ENCODE measurements around the gene KLHDC3. TPM values are rescaled to one million over a fixed set of nuclear protein-coding genes. Genes with fewer than 3 reads are reported as not detected.
A peak's percentile ranks its signal among the peaks of the same experiment; 100 is the strongest.
"Not testable (repeated sequence)": the region's sequence is repeated elsewhere in the genome, so short reads cannot be mapped to it uniquely, and the experiment has no call there.

KLHDC3 gene
- total RNA-seq, 1 donor: 30.2 TPM

GRCh38 chr6:42981836-42982235 lies 32.2 kb upstream of the KLHDC3 start:
- Histone ChIP-seq H3K4me1 (ENCODE audit: insufficient read depth, low read length) (peaks cover 54% of the 10 kb centered on the region), H3K9me3 (ENCODE audit: low read depth, low read length) (no peaks in the 10 kb centered on the region), H3K27me3 (ENCODE audit: insufficient read depth, low read length) (no peaks in the 10 kb centered on the region), H3K4me3 (ENCODE audit: low read length) (no peak overlapping the region)

GRCh38 chr6:42984001-42984923 lies 29.8 kb upstream of the KLHDC3 start, which contains the start of gene PPP2R5D:
Gene PPP2R5D (plus strand): TSS chr6:42984570. CDS start chr6:42984678, 108 bp downstream.
- peak within 1 kb of the TSS; percentile 67 for H3K4me3 ChIP-seq (ENCODE audit: low read length)
- H3K27me3 ChIP-seq (ENCODE audit: insufficient read depth, low read length): no peaks in the 10 kb centered on the region
- H3K9me3 ChIP-seq (ENCODE audit: low read depth, low read length): no peaks in the 10 kb centered on the region
- H3K4me1 ChIP-seq (ENCODE audit: insufficient read depth, low read length): peaks cover 41% of the 10 kb centered on the region

- Histone ChIP-seq H3K27me3 (ENCODE audit: insufficient read depth, low read length) (no peaks in the 10 kb centered on the region), H3K4me1 (ENCODE audit: insufficient read depth, low read length) (peaks cover 34% of the 10 kb centered on the region), H3K9me3 (ENCODE audit: low read depth, low read length) (no peaks in the 10 kb centered on the region), H3K4me3 (ENCODE audit: low read length) (peak overlapping the region; percentile 67)
Observed at GRCh38 chr6:42984924-42985475, 29.0 kb upstream of the KLHDC3 start.

GRCh38 chr6:42987533-42988451 lies 26.3 kb upstream of the KLHDC3 start:
- Histone ChIP-seq H3K27me3 (ENCODE audit: insufficient read depth, low read length) (no peaks in the 10 kb centered on the region), H3K4me1 (ENCODE audit: insufficient read depth, low read length) (peaks cover 30% of the 10 kb centered on the region), H3K4me3 (ENCODE audit: low read length) (no peak overlapping the region), H3K9me3 (ENCODE audit: low read depth, low read length) (no peaks in the 10 kb centered on the region)

GRCh38 chr6:42988486-42989020 lies 25.5 kb upstream of the KLHDC3 start:
- Histone ChIP-seq H3K27me3 (ENCODE audit: insufficient read depth, low read length) (no peaks in the 10 kb centered on the region), H3K4me3 (ENCODE audit: low read length) (no peak overlapping the region), H3K4me1 (ENCODE audit: insufficient read depth, low read length) (peaks cover 26% of the 10 kb centered on the region), H3K9me3 (ENCODE audit: low read depth, low read length) (no peaks in the 10 kb centered on the region)

GRCh38 chr6:42989923-42990322 lies 24.1 kb upstream of the KLHDC3 start:
- no peak overlapping the region for H3K4me3 ChIP-seq (ENCODE audit: low read length)
- H3K4me1 ChIP-seq (ENCODE audit: insufficient read depth, low read length): peaks cover 21% of the 10 kb centered on the region
- H3K9me3 ChIP-seq (ENCODE audit: low read depth, low read length): no peaks in the 10 kb centered on the region
- no peaks in the 10 kb centered on the region for H3K27me3 ChIP-seq (ENCODE audit: insufficient read depth, low read length)

- Histone ChIP-seq H3K9me3 (ENCODE audit: low read depth, low read length) (no peaks in the 10 kb centered on the region), H3K4me1 (ENCODE audit: insufficient read depth, low read length) (no peaks in the 10 kb centered on the region), H3K27me3 (ENCODE audit: insufficient read depth, low read length) (no peaks in the 10 kb centered on the region), H3K4me3 (ENCODE audit: low read length) (no peak overlapping the region)
Observed at GRCh38 chr6:42993445-42993844, 20.6 kb upstream of the KLHDC3 start.

- no peaks in the 10 kb centered on the region for H3K4me1 ChIP-seq (ENCODE audit: insufficient read depth, low read length)
- H3K27me3 ChIP-seq (ENCODE audit: insufficient read depth, low read length): no peaks in the 10 kb centered on the region
- no peak overlapping the region for H3K4me3 ChIP-seq (ENCODE audit: low read length)
- no peaks in the 10 kb centered on the region for H3K9me3 ChIP-seq (ENCODE audit: low read depth, low read length)
Observed at GRCh38 chr6:42996513-42996912, 17.5 kb upstream of the KLHDC3 start.

GRCh38 chr6:42998205-42998604 lies 15.8 kb upstream of the KLHDC3 start:
- H3K9me3 ChIP-seq (ENCODE audit: low read depth, low read length); H3K4me1 ChIP-seq (ENCODE audit: insufficient read depth, low read length); H3K4me3 ChIP-seq (ENCODE audit: low read length); H3K27me3 ChIP-seq (ENCODE audit: insufficient read depth, low read length): not testable (repeated sequence)

GRCh38 chr6:43001843-43002242 lies 12.2 kb upstream of the KLHDC3 start:
- H3K4me1 ChIP-seq (ENCODE audit: insufficient read depth, low read length): no peaks in the 10 kb centered on the region
- no peaks in the 10 kb centered on the region for H3K9me3 ChIP-seq (ENCODE audit: low read depth, low read length)
- H3K4me3 ChIP-seq (ENCODE audit: low read length): no peak overlapping the region
- H3K27me3 ChIP-seq (ENCODE audit: insufficient read depth, low read length): no peaks in the 10 kb centered on the region

GRCh38 chr6:43005844-43006243 lies 8.2 kb upstream of the KLHDC3 start:
- no peaks in the 10 kb centered on the region for H3K27me3 ChIP-seq (ENCODE audit: insufficient read depth, low read length)
- no peaks in the 10 kb centered on the region for H3K4me1 ChIP-seq (ENCODE audit: insufficient read depth, low read length)
- no peaks in the 10 kb centered on the region for H3K9me3 ChIP-seq (ENCODE audit: low read depth, low read length)
- H3K4me3 ChIP-seq (ENCODE audit: low read length): no peak overlapping the region

- no peak overlapping the region for H3K4me3 ChIP-seq (ENCODE audit: low read length)
- no peaks in the 10 kb centered on the region for H3K27me3 ChIP-seq (ENCODE audit: insufficient read depth, low read length)
- no peaks in the 10 kb centered on the region for H3K9me3 ChIP-seq (ENCODE audit: low read depth, low read length)
- H3K4me1 ChIP-seq (ENCODE audit: insufficient read depth, low read length): no peaks in the 10 kb centered on the region
Observed at GRCh38 chr6:43006251-43006650, 7.8 kb upstream of the KLHDC3 start.

- Histone ChIP-seq H3K4me1 (ENCODE audit: insufficient read depth, low read length) (peaks cover 3% of the 10 kb centered on the region), H3K27me3 (ENCODE audit: insufficient read depth, low read length) (no peaks in the 10 kb centered on the region), H3K4me3 (ENCODE audit: low read length) (no peak overlapping the region)
Observed at GRCh38 chr6:43007126-43007525, 6.9 kb upstream of the KLHDC3 start.

GRCh38 chr6:43009124-43009523 lies 4.9 kb upstream of the KLHDC3 start:
- Histone ChIP-seq H3K9me3 (ENCODE audit: low read depth, low read length) (no peaks in the 10 kb centered on the region), H3K4me3 (ENCODE audit: low read length) (no peak overlapping the region), H3K27me3 (ENCODE audit: insufficient read depth, low read length) (no peaks in the 10 kb centered on the region), H3K4me1 (ENCODE audit: insufficient read depth, low read length) (peaks cover 16% of the 10 kb centered on the region)

More at GRCh38 chr6:43007126-43007525, 6.9 kb upstream of the KLHDC3 start:
- H3K9me3 ChIP-seq (ENCODE audit: low read depth, low read length): no peaks in the 10 kb centered on the region

- peaks cover 35% of the 10 kb centered on the region for H3K4me1 ChIP-seq (ENCODE audit: insufficient read depth, low read length)
Observed at GRCh38 chr6:43011207-43011606, 2.8 kb upstream of the KLHDC3 start.

More at GRCh38 chr6:43011207-43011606, 2.8 kb upstream of the KLHDC3 start:
- Histone ChIP-seq H3K4me3 (ENCODE audit: low read length) (no peak overlapping the region), H3K27me3 (ENCODE audit: insufficient read depth, low read length) (no peaks in the 10 kb centered on the region), H3K9me3 (ENCODE audit: low read depth, low read length) (no peaks in the 10 kb centered on the region)
